GM19328 (cell line): ENCODE results near the gene GEMIN7.

Experiments
- ATAC-seq: cut with Tn5 transposase; IDR thresholded peaks from one replicate; pipeline ENCODE4 v1.9.1; 2021; ENCODE audit warnings: mild to moderate bottlenecking, moderate library complexity; ENCODE audit not compliant: unreplicated experiment

GEMIN7 gene

DNA sequence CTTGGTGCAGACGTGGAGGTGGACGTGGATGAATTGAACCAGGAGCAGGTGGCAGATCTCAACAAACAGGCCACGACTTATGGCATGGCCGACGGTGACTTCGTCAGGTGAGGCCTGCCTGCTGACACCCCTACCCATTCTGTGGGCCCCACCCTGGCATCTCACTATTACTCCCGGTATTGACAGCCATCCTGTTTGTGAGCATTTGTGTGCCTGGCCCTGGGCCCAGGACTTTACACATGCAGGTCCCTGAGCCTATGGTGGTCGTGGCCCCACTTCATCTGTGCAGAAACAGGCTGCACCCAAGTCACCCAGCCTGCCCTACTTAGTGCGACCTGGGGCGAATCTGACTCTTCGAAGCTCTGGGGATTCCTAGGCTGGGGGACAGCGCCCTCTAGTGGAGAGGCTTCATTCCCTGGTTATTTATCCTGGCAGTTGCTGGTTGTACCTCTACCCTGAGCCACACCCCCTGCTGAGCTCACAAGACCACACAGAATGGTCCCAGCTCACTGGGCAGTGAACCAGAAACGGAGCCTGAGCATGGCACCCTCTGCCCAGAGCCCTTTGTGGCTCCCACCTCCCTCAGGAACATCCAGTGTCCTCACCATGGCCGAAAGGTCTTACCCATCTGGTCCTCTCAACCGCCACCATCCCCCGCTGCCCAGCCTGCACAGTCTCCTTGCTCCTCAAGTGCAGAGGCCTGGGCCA, 19.6 kb upstream of the GEMIN7 start:
- ATAC-seq: no peak

DNA sequence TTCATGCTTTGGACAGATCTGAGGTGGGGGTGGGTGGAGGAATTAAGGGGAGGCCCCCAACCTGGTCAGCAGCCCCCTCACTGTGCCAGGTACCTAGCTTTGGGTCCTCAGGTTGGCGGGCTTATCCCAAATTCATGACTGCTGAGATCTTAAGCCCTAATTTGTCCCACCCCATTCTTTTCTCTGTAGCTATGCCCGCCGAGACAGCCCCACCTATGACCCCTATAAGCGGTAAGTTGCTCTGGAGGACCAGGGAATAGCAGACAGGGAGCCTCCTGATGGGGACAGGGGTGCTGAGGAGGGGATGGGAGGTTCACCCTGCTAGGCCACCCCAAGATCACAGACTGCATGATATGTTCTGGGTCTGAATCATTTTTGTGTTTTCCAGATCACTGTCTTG, 17.1 kb upstream of the GEMIN7 start:
- ATAC-seq: no peak

DNA sequence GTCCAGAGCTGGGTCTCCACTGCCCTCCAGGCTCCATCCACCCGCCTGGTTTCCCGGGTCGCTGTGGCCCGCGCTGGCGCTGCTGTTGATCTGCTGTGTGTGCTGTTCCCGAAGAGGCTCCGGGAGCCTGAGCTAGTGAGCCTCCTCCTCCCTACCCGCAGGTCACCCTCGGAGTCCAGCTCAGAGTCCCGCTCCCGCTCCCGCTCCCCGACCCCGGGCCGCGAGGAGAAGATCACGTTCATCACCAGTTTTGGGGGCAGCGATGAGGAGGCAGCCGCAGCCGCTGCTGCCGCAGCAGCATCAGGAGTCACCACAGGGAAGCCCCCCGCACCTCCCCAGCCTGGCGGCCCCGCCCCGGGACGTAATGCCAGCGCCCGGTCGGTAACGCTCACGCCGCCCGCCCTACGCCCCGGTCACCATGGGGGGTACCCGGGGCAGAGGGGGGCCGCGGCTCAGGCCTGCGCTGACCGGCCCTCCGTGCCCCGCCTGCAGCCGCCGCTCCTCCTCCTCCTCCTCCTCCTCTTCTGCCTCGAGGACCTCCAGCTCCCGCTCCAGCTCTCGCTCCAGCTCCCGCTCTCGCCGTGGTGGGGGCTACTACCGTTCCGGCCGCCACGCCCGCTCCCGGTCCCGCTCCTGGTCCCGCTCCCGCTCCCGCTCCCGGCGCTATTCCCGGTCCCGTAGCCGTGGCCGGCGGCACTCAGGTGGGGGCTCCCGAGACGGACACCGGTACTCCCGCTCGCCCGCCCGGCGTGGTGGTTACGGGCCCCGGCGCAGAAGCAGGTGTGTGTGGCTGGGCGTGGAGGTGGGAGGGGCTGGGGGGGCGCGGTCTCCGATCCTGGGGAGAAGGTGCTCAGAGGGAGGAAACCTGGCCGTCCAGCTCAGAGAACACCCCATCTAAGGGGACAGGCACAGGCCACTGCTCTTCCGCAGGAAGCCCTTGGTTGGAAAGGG, 14.9 kb upstream of the GEMIN7 start:
- ATAC-seq: no peak

DNA sequence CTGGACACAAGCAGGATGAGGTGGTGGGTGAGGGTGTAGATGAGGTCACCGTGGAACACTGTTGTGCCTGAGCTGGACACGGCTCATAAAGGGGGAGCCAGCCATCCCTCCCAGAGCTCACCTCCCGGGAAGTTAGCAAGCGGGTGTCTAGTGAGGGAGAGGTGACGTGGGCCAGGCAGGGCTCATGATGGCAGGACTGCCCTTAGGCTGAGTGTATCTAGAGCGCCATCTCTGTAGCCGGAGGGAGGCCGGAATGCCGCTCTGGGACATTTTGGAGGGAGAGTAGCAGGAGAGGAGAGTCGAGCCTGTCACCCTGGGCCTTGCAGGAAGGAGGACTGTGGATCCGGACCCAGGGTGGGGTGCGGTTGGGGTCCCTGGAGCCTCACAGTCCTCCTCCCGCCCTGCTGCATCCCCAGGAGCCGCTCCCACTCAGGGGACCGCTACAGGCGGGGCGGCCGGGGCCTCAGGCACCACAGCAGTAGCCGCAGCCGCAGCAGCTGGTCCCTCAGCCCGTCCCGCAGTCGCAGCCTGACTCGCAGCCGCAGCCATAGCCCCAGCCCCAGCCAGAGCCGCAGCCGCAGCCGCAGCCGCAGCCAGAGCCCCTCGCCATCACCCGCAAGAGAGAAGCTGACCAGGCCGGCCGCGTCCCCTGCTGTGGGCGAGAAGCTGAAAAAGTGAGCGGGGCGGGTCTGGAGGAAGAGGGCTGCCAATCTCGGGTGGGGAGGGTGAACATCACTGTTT, 12.0 kb upstream of the GEMIN7 start:
- ATAC-seq: no peak

DNA sequence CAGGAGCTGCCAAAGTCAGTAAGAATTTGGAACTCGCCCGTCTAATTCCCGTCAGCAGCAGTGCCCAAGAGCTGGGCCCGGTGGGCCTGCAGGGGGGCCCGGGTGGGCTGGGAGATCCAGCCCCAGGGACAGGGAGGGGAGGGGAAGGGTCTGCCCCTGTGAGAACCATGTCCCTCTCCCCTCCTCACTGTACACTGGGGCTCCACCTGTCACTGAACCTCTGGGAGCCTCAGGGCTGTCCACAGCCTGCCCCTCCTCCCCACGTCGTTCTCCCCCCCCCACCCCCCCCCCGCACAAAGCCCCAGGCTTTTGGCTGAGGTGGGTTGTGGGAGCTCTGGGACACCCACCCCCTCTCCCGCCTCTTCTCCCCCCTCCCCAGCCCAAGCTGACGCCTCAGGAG, 11.0 kb upstream of the GEMIN7 start:
- ATAC-seq: no peak

DNA sequence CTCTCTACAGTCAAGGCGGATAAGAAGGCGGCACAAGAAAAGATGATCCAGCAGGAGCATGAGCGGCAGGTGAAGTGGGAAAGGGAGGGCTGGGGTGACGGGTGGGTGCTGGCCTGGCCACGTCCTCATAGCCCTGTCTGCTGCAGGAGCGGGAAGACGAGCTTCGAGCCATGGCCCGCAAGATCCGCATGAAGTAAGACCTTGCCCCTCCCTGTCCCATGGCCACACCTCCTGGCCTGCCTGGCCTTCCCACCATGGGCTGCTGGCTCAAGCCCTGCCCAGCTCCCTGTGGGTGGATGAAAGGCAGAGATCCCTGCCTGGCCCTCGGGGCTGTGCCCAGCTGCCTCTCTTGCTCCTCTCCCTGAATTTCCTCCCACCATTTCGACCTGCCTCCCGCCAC, 10.0 kb upstream of the GEMIN7 start:
- no peak for ATAC-seq

DNA sequence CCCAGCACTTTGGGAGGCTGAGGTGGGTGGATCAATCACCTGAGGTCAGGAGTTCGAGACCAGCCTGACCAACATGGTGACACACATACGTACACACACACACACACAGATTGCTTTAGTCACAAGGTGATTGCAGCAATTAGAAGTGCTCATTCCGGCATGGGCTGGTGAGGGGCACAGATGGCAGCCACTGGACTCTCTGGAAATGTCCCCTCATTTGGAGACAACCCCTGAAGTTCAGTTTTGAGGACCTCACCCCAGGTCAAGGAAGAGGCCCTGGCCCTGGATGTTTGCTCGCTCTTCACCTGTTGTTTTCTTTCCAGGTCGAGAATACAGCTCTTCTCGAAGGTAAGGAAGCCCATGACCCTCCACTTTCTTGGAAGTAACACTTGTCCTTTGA, 8.8 kb upstream of the GEMIN7 start:
- ATAC-seq: no peak

DNA sequence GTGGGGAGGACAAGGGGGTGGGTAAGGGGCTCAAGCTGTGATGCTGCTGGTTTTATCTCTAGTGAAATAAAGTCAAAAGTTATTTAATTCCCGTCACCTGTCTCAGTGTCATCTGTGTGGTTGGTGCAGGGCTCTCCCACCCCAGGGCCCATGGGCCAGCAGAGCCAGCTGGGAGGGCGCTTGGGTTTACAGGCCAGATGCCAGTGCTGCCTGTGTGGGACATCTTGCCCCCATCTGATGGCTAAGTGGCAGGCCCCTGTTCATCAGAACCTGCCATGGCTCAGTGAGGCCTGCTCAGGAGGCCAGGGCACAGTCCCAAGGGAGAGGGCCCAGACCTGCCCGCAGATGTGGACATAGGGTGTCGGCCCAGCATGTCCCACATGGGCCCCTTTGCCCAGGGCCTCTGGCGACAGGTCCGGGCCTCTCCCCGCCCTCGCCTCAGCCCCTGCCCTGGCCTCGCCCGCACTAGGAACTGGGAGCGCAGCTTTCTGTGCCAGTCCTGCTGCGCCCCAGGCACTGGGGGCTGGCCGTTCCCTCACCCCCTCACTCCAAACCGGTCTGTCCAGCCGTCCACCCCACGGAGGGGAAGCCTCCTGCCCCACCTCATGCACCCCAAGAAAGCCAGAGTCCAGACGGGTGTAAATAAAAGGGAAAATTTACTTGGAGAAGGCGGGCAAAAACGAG, 8.1 kb upstream of the GEMIN7 start:
- ATAC-seq: no peak

DNA sequence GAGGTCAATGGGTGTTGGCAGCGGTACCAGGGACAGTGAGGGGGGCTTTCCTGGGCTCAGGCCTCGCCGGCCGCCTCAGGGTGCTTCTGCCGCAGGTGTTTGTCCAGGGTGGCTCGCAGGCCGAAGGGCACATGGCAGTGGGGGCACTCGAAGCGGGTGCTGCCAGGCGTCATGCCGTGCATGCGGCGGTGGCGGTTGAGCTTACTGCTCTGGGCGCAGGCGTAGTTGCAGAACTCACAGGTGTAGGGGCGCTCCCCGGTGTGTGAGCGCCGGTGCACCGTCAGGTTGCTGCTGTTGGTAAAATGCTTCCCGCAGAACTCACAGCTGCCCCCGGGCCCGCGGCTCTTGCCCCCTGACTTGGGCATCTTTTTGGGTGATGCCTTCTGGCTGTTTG, 7.5 kb upstream of the GEMIN7 start:
- ATAC-seq: no peak

DNA sequence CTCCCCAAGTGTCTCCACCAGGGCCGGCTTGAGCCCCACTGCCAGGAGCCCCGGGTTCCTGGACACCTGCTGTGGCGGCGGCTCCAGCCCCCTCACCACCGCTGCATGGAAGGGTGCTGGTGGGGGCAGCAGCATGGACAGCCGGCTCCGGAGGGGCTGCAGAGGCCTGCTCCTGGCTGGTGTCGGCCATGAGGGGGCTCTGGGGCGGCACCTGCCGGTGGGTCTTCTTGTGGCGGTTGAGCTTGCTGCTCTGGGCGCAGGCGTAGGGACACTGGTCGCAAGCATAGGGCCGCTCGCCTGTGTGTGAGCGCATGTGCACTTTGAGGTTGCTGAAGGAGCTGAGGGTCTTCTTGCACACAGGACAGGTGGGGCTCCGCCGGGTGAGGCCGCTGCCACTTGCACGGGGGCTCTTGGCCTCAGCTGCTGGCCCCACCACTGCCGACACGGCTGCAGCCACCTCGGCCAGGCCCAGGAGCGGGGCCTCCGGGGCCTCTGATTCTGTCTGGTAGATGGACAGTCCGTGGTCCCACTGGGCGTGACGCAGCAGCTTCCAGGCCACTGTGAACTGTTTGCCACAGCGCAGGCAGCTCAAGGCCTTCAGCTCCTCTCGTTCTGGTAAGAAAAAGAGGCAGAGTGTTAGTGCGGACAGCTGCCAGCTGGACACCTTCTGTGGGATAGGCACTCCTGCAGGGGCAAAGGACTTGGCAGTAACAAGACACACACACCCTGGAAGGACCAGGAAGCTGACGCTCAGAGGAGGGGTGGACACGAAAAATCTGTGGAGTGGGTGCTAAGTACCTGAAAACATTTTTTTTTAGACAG, 6.9 kb upstream of the GEMIN7 start:
- no peak for ATAC-seq

DNA sequence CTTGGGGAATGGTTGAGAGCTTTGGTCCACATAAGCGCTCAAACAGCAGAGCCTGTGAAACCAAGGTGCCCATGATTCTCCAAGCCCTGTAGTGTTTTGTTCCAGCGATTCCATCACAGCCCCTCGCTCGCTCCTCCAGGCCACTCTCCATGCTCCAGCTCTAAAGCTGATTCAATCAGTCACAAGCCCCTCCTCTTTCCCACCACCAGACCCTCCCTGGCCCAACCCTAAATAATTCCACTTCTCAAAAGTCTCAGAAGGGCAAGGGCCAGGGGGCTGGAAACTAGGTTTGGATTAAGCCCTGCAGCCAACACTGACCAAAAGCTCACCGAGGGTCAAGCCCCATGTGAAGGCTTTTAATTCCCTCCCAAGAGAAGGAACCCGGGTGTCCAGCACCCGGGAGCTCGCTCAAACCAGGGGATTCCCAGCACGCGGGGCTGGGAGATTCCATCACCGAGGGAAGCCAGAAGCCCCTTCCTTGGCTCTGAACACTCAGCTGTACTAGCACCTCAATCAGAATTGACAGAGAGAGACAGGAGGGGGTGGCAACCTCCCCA, 4.2 kb upstream of the GEMIN7 start:
- ATAC-seq: no peak

DNA sequence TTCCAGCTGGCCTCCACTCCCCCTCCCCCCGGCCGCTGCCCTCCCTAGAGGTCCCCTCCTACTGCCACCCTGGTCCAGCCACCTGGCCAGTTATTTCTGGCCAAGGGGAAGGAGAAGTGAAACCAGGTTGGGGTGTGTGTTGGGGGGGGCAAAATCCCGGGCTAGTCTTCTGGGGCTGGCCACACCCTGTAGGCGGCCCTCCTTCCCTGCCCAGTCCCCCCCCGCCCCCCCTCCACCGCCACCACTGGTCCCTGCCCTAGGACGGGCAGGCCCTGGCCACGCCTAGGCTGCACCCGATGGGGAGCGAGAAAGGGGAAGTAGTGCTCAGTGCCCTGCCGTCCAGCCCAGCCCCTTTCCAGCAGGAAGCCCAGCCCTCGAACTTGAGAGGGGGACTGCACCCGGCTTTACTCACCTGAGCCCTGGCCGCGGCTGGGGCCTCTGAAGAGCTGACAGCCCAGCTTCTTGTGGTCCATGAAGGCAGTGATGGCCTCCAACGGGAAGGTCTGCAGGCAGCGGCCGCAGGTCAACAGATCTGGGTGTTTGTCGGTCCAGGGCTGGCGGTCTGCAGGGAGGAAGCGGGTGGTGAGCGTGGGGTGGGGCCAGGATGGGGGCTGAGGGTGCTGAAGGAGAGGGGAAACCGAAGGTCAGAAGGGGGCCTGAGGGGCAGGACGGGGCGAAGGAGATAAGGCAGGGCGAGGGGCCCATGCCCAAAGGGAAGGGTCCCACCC, 3.6 kb upstream of the GEMIN7 start:
- ATAC-seq: peak; percentile 53

DNA sequence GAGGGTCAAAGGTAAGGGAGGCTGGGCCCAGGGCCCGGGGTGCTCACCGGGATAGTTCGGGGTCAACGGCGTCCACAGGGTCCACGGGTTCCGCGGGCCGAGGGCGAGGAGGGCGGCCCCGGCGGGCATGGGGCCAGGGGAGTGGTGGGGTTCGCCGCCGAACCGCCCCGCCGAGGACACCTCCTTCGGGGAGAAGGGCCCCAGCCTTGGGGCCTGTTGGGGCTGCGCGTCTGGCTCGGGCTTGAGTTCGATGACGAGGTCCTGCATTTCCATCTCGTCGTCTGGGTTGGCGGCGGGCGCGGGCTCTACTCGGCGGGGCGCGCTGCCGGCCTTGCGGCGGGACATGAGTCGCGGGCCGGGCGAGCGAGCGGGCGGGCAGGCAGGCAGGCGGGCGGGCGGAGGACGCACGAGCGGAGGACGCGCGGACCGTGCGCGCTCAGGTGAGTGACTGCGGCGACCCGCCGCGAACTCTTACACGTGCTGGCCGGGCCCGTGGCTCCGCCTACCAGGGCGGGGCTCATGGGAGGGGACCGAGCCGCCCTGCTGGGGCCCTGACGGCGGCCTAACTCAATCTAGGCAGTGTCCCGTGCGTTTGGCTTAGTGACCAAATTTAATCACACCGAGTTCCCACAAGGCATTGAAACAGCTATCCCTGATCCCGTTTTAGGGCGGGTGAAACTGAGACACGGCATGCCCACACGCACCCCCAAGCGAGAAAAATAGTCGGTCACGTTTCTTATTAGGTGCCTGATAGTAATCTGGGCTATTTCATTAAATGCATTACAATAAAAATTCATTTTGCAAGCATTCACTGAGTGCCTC, 2.8 kb upstream of the GEMIN7 start, which contains the start of gene ZNF296:
ZNF296 (minus strand) TSS at position 450 of the 822 bp plus-strand sequence; CDS start at position 345, 105 bp downstream.
- peak; percentile 43 for ATAC-seq

DNA sequence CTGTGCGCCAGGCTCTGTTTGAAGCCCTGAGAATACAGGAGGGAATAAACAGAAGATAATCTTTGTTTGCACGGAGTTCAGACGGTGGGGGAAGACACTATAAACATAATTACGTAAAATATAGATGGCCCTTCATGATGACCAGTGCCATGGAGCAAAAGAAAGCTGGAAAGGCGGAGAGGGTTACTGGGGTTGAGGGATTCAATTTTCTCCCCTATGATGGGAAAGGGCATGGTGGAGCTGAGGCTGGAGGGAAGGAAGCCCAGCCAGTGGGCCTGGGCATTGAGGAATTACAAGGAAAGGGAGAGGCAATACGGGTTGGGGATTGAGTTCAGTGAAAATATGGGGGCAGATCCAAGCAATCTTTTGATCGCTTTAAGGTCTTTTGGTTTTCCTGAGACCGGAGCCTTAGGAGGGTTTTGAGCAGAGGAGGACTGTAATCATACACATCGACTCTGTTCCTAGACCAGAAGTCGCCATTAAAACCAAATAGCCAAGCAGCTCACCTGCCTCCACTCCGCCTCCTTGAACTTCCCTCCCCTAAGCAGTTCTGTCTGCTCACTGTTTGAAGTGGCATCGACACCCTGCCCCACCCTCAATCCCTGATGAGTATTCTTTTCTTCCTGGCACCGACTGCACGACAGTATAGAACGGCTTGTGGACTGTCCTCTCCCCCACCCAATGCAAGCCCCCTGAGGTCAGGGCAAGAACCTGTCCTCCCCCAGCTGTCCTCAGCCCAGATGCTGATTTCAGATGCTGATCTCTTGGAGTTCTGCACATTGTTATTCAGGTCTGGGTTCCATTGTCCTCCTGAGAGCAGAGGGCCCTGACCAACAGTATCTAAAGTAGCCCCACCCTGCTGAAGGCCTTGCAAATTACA, 2.0 kb upstream of the GEMIN7 start:
- no peak for ATAC-seq

DNA sequence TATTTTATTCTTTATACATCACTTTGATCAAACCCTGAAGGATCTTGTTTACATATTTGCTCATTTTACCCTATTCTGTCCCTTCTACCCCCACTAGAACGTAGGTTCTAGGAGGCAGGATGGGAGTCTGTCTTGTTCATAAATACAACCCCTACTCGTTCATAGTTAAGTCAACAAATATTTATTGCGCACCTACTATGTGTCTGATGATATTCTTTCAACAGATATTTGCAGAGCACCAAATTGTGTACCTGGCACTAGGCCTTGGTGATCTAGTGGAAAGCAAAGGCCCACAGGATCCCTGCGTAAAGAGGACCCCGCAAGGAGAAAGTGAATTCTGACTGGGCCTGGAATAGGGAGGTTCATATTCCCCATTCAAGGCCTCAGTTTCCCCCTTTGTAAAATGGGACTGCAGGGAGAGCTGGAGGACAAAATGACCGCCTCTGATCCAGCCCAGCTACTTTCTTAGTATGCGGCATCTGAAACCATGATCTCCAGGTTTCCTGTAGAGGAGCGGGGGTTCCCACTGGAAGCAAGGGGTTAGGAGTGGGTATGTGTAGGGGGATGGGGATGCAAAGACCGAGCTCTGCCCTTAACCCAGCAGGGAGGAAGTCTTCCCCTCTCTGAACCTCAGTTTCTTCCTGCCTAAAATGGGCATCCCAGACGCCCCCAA, 534 bp upstream of the GEMIN7 start:
- ATAC-seq: no peak

DNA sequence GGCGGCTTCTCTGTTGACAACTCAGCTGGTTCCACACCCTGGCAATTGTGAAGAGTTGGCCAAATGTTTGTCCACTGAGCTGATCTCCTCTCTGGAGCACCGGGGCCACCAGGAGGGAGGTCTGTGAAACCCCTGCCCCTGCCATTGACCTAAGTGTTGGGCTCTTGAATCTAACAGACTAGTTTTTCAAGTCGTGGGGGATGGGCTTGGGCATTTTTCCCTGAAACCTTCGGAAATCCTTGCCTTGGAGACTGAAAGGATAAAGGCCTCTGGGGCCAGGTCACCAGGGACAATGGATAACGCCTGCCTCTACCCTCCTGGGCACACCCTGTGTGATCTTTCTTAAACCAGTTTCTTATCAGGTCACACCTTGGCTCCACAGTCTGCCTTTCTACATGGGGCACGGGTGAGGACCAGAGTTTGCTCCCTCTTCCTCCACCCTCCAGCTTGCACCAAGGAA, 881 bp downstream of the GEMIN7 start:
- ATAC-seq: no peak
